GM04503 (cell line): Measurements from ENCODE around the gene ATAD3C.

Source experiments
- DNase-seq: peaks from one replicate; pipeline ENCODE4 v3.0.0-alpha.2; 2012; ENCODE audit warnings: low read depth

The ATAD3C gene

DNA sequence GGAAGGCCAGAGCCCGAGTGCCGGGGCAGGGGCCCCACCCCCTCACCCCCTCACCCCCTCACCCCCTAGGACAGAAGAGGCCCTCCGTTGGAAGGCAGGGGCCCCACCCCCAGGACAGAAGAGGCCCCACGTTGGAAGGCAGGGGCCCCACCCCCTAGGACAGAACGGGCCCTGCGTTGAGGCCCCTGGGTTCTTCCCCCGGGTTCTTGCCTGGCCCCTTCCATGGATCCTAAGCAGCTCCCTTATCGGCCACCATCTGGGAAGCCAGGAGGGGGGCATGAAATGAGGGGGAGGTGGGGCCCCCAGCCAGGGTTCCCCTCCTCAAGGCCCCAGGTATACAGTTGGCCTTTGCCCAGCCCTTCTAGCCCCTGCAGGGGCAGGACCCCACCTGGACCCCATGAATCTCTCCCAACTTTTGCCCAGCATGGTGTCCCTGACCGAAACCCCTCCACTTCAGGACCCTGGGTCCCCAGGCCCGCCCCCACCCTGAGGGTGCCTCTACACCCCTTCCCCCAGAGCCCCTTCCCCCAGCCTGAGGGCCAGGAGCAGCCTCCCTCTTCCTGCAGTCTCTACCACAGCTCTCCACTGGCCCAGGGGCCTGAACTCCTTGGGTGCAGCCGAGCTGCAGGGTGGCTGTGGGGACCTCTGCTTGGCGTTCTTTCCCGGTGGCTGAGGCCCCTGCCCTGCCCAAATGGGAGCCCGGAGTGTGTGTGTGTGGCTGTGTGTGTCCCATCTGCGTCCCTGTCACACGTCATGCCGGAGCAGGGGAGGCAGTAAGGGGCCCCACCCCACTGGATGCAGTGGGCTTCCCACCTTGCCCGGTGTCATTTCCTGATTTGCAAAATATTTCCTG lies 18.3 kb upstream of the ATAD3C start:
- no peak for DNase-seq

DNA sequence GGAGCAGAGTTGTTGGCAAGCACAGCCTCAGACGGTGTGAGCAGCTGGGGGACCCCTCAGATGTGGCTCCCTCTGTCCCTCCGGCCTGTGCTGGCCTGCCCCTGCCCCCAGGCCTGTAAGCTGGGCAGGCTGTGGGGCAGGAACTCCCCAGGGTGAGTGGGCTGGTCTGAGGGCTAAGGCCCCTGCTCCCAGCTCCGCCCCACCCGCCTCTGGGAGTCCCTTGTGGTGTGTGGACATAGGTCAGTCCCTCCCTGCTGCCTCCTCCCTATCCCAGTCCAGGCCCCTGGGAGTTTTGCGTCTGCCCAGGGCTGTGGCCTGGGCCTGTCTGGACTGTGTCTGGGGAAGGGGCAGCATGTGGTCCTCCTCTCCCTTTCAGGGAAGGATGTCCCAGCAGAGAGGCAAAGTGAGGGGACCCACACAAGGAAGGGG lies 17.6 kb upstream of the ATAD3C start:
- DNase-seq = no peak

DNA sequence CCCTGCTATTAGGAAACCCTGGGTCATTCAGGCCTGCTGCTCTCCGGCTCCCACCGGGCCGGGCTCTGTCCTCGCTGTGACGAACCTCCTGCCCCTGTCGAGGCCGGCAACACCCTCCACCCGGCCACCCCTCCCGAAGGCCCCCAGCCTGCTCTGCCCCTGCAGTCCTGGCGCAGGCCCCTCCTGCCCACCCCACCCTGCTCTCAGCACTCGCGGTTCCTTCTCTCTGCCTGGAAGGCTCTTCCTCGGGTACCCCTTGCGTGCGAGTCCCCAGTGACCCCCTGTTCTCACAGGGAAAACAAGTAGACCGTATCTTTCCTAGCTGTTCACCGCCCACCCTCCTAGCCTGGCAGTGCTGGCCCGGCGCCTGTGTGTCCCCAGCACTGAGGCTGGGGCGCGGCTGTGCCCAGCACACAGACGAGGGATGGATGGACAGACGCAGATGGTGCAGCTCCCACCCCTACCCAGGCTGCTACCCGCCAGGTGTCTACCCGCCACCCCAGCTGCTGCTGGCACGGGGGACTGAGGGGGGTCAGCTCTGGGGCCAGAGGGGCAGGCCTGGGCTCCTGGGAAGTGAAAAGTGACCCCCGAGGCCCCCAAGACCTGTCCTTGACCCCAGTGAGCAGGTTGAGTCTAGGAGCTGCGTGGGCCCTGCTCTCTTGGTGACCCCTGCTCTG lies 17.1 kb upstream of the ATAD3C start:
- DNase-seq = no peak

DNA sequence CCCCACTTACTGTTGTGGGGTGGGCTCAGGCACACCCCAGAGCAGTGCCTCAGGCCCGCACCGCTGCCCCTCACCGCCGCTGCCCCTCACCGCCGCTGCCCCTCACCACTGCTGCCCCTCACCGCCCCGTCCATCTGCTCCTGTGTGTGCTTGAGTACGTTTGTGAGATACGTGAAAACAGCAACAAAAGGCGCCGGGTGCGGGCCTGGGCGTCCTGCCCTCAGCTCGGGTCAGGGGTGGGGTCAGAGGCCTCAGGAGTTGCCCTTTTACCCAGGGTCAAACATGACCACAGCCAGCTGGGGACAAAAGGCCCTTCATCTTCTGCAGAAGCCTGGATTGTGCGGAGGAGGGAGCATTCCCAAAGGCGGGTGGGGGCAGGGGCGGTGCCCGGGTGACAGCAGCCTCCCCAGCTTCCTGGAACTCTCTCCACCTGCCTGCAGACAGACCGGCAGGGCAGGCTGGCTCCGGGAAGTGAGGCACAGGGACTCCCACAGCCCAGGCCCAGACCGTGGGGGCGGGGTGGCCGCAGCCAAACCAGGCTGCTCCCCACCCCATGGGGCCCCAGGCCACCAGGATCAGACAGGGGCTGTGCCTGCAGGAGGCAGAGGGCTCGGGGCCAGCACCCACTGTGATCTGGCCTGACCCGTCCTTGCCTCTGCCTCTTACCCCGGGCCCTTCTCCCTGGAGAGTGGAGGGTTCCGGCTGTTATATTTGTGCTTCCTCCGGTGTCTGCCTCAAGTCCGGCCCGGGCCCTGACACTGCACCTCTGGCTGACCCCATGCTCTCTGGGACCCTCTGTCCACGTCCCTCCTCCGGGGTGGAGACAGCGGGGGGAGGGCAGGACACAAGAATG lies 16.3 kb upstream of the ATAD3C start:
- DNase-seq = no peak

DNA sequence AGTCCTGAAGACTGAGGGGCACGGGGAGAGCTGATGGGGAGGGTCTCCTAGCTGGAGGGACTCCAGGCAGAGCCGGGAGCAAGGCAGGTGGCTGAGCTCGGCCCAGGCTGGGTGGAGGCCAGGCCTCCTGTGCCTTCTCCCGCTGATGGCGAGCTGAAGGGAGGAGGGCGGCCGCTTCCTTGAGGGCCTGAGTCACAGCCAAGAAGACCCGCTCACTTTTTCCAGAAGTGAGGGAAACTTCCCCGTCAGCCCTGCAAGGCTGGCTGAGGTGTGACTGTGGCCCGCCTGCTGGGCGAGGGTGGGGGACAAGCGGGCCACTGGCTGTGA lies 15.7 kb upstream of the ATAD3C start:
- DNase-seq = no peak

DNA sequence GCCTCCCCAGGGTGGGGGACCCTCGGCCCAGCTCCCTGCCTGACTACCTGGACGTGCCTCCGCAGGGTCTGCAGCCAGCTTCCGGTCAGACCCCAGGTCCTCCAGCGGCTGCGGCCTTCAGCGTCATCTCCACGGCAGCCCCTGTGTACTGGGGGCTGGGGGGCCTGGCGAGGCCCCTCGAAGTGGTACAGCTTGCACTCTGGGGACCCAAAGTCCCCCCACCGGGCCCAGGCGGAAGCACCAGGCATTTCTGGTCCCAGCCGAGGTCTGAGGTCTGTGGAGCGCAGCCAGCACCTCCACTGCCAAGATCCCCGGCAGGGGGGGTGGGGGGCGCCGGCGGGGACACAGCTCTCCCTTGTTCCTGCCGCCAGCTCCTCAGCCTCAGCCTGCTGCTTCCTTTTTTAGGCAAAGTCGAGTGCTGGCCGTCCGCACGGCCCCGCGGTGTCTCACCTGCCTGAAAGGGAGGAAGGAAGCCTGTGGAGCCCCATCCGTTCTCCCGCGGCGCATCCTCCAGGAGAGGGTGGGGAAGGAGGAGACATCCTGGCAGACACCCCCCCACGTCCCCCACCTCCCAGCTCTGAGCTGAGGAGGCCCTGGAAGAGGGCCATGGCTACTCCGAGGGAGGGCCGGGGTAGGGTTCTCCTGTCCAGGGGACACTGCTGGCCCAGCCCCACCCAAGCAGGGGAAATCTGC lies 15.2 kb upstream of the ATAD3C start:
- DNase-seq = no peak

DNA sequence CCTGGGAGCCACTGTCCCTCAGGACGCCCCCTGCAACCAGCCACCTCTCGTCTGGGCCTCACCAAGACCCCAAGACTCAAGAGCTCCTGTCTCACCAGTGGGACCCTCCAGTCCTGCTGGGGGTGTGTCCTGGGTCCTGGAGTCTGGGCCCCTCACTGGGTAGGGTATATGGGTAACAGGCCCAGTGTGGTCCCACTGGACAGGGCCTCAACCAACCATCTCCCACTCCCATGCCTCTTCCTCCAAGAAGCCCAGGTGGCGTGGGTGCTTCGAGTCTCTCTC lies 14.7 kb upstream of the ATAD3C start:
- DNase-seq = no peak

DNA sequence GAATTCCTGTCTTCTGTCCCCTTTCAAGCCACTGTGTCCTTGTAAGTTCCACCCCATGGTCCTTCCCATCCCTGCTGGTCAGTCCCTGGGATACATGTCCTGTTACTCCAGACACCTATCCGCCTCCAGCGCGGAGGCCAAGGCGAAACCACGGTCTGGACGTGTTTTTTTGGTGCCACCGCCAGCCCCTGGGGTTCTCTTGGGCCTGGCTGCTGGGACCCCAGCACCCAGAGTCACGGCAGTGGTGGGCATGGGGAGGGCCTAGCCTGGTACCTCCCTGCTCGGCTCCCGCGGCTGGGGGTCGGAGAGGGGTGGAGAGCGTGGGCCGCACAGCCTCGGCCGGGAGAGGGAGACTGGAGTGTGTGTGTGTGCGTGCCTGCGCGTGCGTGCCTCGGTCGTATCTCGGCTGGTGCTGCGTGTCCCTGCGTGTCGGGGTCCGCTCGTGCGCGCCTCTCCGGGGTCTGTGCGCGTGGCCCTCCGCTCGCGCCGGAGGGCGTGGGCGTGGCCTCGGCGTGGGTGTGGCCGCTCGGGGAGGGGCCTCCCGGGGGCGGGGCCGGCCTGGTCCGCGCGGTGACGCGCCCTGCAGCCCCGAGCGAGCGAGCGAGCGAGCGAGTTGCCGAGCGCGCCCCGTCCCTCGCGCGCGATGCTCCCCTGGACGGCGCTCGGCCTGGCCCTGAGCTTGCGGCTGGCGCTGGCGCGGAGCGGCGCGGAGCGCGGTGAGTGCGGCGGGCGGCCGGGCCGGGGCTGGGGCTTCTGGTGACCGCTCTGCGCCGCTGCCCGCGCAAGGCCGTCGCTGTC lies 14.2 kb upstream of the ATAD3C start, which contains the start of gene VWA1:
TSS of gene VWA1 (plus strand) at position 585 of the 798 bp plus-strand sequence. CDS start at position 644, 59 bp downstream.
- DNase-seq = no peak

DNA sequence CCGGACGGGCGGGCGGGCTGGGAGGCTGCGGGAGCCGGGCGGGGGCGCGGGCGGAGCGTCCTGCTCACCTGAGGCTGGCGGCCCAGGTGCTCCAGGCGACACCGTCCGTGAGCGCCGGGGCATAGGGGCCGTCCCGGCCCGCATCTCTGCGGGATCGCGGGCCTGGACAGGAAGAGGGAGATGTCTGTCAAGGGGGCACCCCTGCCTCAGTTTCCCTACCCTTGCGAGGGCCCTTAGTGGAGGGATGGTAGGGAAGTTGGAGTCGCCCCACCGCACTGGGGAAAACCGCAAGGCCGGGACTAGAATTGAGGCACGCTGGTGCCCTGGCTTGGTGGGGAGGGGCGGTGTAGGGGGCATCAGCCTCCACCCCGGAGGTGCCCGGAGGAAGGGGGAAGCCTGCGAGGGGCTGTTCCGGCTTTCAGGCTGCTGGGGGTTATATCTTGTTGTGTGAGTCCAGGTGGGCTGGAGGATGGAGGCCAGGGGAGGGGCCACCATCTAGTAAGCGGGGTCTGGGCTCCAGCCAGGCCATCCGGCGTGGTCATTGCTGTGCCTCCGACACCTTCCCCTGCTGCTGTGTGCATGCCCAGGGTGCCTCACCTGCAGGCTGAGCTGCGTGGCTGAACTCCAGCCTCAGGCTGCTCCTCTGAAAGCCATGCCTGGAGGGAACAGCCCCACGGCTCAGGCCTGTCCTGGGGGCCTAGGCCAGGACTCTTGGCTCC lies 13.4 kb upstream of the ATAD3C start:
- no peak for DNase-seq

DNA sequence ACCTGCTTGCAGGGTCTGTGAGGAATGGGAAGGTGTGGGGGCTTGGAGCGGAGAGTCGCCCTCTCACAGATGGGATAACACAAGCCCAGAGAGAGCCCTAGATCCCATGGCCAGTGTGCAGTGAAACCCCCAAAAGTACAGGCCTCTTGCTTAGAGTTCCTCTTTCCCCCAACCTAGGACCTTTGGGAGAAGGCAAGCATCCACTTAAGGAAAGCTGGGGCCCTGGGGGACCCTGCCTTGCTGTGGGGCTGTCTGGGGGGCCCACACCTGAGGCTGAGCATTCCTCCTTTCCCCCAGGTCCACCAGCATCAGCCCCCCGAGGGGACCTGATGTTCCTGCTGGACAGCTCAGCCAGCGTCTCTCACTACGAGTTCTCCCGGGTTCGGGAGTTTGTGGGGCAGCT lies 12.9 kb upstream of the ATAD3C start:
- no peak for DNase-seq

DNA sequence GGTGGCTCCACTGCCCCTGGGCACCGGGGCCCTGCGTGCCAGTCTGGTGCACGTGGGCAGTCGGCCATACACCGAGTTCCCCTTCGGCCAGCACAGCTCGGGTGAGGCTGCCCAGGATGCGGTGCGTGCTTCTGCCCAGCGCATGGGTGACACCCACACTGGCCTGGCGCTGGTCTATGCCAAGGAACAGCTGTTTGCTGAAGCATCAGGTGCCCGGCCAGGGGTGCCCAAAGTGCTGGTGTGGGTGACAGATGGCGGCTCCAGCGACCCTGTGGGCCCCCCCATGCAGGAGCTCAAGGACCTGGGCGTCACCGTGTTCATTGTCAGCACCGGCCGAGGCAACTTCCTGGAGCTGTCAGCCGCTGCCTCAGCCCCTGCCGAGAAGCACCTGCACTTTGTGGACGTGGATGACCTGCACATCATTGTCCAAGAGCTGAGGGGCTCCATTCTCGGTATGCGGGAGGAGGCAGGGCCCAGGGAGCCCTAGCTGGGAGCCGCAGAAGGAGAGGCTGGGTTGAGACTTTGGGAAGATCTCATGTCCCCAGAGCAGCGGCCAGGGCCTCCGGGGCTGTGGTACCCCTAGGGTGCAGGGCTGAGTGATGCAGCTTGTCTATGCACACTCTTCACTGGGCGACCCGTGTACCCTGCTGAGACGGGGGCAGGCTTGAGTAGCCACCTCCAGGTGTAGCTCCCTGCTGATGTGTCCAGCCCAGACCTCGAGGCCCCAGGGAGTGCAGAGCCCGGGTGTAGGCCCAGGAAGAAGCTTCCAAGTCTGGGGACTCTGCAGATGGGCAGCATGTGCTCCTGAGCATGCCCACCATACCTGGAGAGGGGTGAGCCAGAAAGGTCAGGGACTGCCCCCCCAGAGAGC lies 12.2 kb upstream of the ATAD3C start:
- DNase-seq = no peak

DNA sequence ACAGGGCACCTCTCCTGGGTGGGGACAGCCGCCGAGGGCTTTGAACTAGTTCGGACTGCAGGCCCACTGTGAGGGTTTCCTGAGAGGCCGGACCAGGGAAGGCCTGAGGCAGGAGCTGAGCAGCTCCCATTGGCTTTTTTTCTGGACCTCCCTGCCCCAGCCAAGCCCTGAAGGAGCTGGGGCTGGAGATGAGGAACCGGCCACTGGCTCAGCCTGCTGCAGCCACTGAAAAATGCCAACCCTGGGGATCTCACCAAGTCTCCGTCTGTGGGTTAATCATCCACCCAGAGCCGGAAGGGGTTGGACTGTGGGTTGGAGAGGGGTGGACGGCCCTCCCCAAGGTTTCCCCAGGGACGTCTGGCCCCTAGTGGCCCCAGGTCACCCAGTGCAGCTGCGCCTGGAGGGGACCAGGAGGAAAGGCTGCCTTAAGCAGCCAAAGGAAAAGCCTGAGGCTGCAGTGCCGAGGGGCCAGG lies 11.5 kb upstream of the ATAD3C start:
- no peak for DNase-seq

DNA sequence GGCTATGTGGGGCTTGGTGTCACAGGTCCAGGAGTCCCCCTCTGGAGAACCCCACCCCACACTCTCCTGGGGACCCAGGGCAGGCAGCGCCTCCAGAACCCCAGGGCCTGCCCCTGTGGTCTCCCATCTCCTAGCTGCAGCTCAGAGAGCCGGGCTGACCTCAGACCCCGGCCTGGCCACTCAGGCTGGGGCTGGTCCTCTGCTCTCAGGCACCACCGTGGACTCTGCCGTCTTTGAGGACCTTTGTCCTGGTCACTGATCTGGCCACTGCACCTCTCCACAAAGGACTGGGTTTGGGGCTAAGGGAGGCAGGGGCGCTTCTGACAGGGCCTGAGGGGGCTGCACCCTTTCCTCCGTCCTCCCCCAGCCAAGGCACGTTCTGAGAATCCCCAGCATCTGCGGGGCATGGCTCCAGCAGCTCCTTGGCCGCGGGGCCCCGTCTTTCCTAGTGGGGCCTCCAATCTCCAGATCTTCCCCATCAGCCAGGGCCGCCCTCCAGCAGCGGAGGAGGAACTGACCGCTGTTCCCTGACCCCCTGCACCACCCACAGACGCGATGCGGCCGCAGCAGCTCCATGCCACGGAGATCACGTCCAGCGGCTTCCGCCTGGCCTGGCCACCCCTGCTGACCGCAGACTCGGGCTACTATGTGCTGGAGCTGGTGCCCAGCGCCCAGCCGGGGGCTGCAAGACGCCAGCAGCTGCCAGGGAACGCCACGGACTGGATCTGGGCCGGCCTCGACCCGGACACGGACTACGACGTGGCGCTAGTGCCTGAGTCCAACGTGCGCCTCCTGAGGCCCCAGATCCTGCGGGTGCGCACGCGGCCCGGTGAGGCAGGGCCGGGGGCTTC lies 10.7 kb upstream of the ATAD3C start:
- no peak for DNase-seq

DNA sequence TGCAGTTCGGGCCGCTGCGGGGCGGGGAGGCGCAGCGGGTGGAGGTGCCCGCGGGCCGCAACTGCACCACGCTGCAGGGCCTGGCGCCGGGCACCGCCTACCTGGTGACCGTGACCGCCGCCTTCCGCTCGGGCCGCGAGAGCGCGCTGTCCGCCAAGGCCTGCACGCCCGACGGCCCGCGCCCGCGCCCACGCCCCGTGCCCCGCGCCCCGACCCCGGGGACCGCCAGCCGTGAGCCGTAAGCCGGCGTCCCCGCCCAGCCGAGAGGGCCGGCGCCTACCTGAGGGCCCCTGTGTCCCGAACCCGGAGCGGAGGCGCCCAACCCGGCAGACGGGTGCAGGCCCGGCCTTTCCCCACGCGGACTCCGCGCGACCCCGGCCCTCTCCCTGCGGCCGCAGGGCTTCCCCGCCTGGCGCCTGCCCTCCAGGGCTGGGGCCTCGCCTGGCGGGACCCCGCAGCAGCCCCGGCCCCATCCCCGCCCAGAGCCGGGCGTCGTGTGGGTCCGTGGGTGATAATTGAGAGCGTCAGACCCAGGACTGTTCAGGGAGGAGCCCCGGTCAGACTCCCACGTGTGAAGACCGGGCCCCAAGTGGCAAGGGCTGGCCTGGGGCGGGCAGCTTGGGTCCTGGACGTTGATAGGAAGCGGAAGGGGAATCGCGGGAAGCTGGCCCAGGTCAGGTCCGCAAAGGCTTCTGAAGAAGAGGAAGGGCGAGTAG lies 9.8 kb upstream of the ATAD3C start:
- no peak for DNase-seq

DNA sequence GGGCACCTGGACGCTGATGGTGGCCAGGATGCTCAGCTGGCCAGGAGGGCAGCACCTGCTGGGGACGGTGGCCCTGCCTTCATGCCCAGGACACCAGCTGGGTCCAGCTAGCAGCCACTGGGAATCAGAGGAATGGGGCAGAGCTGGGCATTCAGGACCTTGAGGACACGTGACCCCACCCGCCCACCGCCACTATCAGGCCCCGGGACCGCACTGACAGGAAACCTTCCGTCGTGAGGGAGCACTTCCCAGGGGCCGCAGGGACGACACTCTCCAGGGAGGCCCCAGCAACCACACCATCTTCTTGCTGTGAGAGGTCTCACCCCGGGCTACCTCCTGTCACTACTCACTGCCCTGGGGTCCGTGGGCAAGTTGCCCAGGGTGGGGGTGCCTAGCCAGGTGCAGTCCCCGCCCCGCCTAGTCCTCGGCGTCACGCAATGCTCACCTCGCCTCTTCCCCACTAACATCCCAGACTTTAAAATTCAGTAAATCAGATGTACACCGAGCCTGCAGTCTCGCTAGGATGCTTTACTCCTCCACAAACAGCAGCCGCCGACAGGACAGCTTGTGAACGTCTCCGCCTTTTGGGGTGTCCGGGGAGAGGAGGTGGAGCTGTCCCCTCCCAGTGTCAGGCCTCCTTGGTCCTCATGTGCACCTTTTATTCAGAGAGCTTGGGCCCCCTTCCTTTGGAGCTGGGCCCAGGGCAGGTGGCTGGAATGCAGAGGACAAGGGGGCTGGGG lies 9.1 kb upstream of the ATAD3C start:
- DNase-seq = no peak

DNA sequence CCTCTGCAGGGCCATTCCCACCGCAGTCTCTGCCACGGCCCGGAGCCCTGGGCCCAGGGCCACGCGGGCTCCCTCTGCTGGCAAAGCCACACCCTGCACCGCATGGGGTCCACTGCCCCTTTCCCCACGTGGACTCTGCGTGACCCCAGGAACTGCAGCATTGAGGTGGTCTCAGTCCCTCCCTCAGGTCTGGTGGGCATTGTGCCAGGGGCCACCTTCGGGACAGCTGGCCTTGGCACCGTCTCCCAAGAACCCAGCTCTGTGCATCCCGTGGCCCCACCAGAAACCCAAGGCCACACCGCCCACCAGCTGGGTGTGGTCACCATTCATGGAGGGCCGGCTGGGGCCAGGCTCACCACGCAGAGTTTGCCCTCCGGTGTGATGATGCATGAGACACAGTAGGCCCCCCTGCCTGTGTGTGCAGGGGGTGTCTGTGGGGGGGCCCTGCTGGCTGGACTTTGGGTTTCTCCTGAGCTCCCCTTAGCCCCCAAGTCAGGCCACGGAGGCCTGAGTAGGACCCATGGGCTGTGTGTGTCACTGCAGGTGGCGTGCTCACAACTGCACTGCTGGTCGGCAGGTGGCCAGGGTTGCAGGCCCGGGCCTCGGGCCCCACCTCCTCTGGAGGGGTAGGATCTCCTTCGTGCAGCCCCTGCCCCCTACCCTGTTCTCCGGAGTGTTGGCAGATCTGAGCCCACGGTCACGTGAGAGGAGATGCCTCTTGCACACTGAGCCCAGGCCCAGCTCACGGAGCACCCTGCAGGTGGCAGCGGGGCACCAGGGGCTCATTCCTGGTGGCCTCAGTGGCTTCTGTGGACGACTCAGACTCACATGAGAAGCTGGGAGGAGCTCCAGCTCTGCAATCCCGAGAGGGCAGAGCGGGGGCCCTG lies 8.2 kb upstream of the ATAD3C start:
- no peak for DNase-seq
